B cell (primary cell): ENCODE results near the gene GFI1B. TPM values are rescaled to one million over a fixed set of nuclear protein-coding genes. Genes with fewer than 3 reads are reported as not detected.

Experiments used
- ATAC-seq: fragments of 200-7000 bp; cut with Tn5 transposase; one replicate; pipeline ENCODE4 v1.10.0; 2021; ENCODE audit warnings: low read depth, mild to moderate bottlenecking, moderate number of reproducible peaks, moderate library complexity
- CTCF ChIA-PET: fragments of 350-600 bp; sonication (Branson Sonifier 250); formaldehyde crosslinking; loops from one replicate; lab custom pipeline; 2021; ENCODE audit warnings: antibody characterized with exemption, inconsistent platforms; lab: Charles Lee
- POLR2A ChIA-PET: fragments of 350-600 bp; sonication (Branson Sonifier 250); formaldehyde crosslinking; loops from one replicate; lab custom pipeline; 2021; ENCODE audit warnings: antibody characterized with exemption; lab: Charles Lee
- DNase-seq: peaks from one replicate; pipeline ENCODE4 v3.0.0; 2013
- H2AFZ ChIP-seq: 2 replicates; pipeline ENCODE4 v1.6.1; 2012; ENCODE audit warnings: mild to moderate bottlenecking, low read depth, low read length; ENCODE audit not compliant: insufficient read depth, poor library complexity, severe bottlenecking
- H3K27ac ChIP-seq, 2 donors: 1 replicate in 1 of 2; 2 replicates in 1 of 2; pipeline ENCODE4 v1.5.1; 2012 to 2013; ENCODE audit warnings: low read length in 2 of 2, mild to moderate bottlenecking in 2 of 2, moderate library complexity in 1 of 2
- H3K27me3 ChIP-seq, 4 experiments: fragments of 200-600 bp in 1 of 4; sonication (generic) in 1 of 4; replicated peaks in 1 of 4; 1 replicate in 2 of 4; 2 replicates in 2 of 4; pipeline versions ENCODE4 v1.6.1 to v1.7.0; 2013 to 2016; ENCODE audit warnings: low read length in 3 of 4, mild to moderate bottlenecking in 2 of 4, mixed read lengths in 1 of 4, moderate library complexity in 1 of 4; ENCODE audit not compliant: insufficient read depth in 4 of 4, control insufficient read depth in 3 of 4; ENCODE audit errors: control extremely low read depth in 1 of 4
- H3K36me3 ChIP-seq, 2 experiments: replicated peaks in 1 of 2; 1 replicate in 1 of 2; 2 replicates in 1 of 2; pipeline versions ENCODE4 v1.6.1 to v1.7.1; 2013; ENCODE audit warnings: low read length in 1 of 2; ENCODE audit not compliant: insufficient read depth in 2 of 2, control insufficient read depth in 1 of 2; ENCODE audit errors: control extremely low read depth in 1 of 2, extremely low read depth in 1 of 2
- H3K4me1 ChIP-seq, 2 donors: fragments of 200-600 bp in 1 of 2; sonication (generic) in 1 of 2; 1 replicate in 1 of 2; 2 replicates in 1 of 2; pipeline versions ENCODE4 v1.5.1 to v1.6.1; 2013 to 2017; ENCODE audit warnings: low read length in 2 of 2; ENCODE audit not compliant: control insufficient read depth in 2 of 2, insufficient read depth in 2 of 2
- H3K4me2 ChIP-seq: replicated peaks from 2 replicates; pipeline ENCODE3; 2012; ENCODE audit warnings: mild to moderate bottlenecking, low read depth, low read length; ENCODE audit not compliant: poor library complexity, severe bottlenecking
- H3K4me3 ChIP-seq, 5 experiments: fragments of 200-600 bp in 1 of 5; sonication (generic) in 1 of 5; 1 replicate in 3 of 5; 2 replicates in 2 of 5; pipeline versions ENCODE4 v1.5.1 to v1.7.0; 2011 to 2016; ENCODE audit warnings: low read length in 4 of 5, mild to moderate bottlenecking in 4 of 5, low read depth in 2 of 5, control low read depth in 1 of 5, moderate library complexity in 1 of 5; ENCODE audit not compliant: insufficient read depth in 1 of 5; ENCODE audit errors: control extremely low read depth in 1 of 5, extremely low read depth in 1 of 5
- H3K79me2 ChIP-seq: fragments of 200-600 bp; sonication (generic); one replicate; pipeline ENCODE4 v1.6.0; 2016; ENCODE audit warnings: low read length; ENCODE audit not compliant: control insufficient read depth, insufficient read depth
- H3K9ac ChIP-seq: fragments of 200-600 bp; sonication (generic); 2 replicates; pipeline ENCODE4 v1.6.1; 2017; ENCODE audit warnings: mild to moderate bottlenecking, low read length, moderate library complexity
- H3K9me3 ChIP-seq, 3 donors: one replicate each; pipeline versions ENCODE4 v1.6.1 to v1.7.1; 2013; ENCODE audit warnings: low read length in 2 of 3; ENCODE audit not compliant: control insufficient read depth in 2 of 3, insufficient read depth in 1 of 3; ENCODE audit errors: control extremely low read depth in 1 of 3
- H4K20me1 ChIP-seq: 2 replicates; pipeline ENCODE4 v1.6.0; 2012; ENCODE audit warnings: mild to moderate bottlenecking, low read length; ENCODE audit not compliant: insufficient read depth, control insufficient read depth, poor library complexity, severe bottlenecking
- H3K27ac Mint-ChIP-seq: one replicate; pipeline ENCODE4 v1.8.0; 2021; ENCODE audit warnings: mixed read lengths
- H3K27me3 Mint-ChIP-seq: one replicate; pipeline ENCODE4 v1.8.0; 2021; ENCODE audit warnings: mixed read lengths
- H3K4me1 Mint-ChIP-seq: one replicate; pipeline ENCODE4 v1.8.0; 2021; ENCODE audit warnings: mixed read lengths
- H3K4me3 Mint-ChIP-seq: one replicate; pipeline ENCODE4 v1.8.0; 2021; ENCODE audit warnings: mixed read lengths
- H3K9me3 Mint-ChIP-seq: one replicate; pipeline ENCODE4 v1.8.0; 2022; ENCODE audit warnings: mixed read lengths; ENCODE audit not compliant: insufficient read depth
- CTCF ChIP-seq: fragments of 200-600 bp; IDR thresholded peaks from one replicate; pipeline ENCODE4 v1.8.0; 2022; ENCODE audit warnings: antibody characterized with exemption, mild to moderate bottlenecking
- EZH2 ChIP-seq: IDR thresholded peaks from 2 replicates; pipeline ENCODE4 v1.6.1; 2012; ENCODE audit warnings: borderline replicate concordance, low read depth, mild to moderate bottlenecking, moderate library complexity, low read length; ENCODE audit not compliant: insufficient read depth, poor library complexity, severe bottlenecking
- WGBS: methylation state at CpG from one replicate; pipeline ENCODE4 v1.1.5; 2013; ENCODE audit warnings: missing lambda C conversion rate; ENCODE audit not compliant: insufficient coverage; 5-methylcytosine and 5-hydroxymethylcytosine counted together
- intact Hi-C: fragments of 100-400 bp; cut with micrococcal nuclease; formaldehyde crosslinking; loops from one replicate; pipeline ENCODE4 v1.10.0; 2022
- polyA plus RNA-seq: library from polyadenylated mRNA; depleted of rRNA; stranded (reverse); fragments of >200 nt; gene quantifications from 2 replicates; pipeline ENCODE4 v1.2.3, GENCODE V29; 2012
- total RNA-seq, 2 donors: library from RNA; stranded (reverse); fragments of 120-200 nt in 1 of 2; gene quantifications; 1 replicate in 1 of 2; 2 replicates in 1 of 2; pipeline versions ENCODE4 v1.2.3 to v1.2.4, GENCODE V29; 2013 to 2022

The GFI1B gene
- total and polyA plus RNA-seq, 2 donors (not counting 1 experiment from before 2014, with no cell fraction given), result 0.09 TPM; not detected in 1

- Mint-ChIP-seq H3K4me1 (no peaks in the 10 kb centered on the region), H3K27ac (no peak overlapping the region), H3K9me3 (peaks cover 2% of the 10 kb centered on the region), H3K4me3 (no peak overlapping the region), H3K27me3 (peaks cover 50% of the 10 kb centered on the region)
- no peak overlapping the region for H3K4me3 ChIP-seq
- WGBS, result 16% methylated on average over 9 of the region's 13 CpGs
- DNase-seq (no peak), ATAC-seq (no peak)
- H3K4me2 ChIP-seq, result no peak overlapping the region
- intact Hi-C loops, result no loop called here
- H4K20me1 ChIP-seq, result no peaks in the 10 kb centered on the region
- ChIA-PET POLR2A (no interaction called here), CTCF (interaction anchor here (1.2 to 1.3 kb wide), 2 partner anchors 20 to 25 kb away, joined by 4 read pairs; no protein-coding TSS in a partner anchor)
- no peaks in the 10 kb centered on the region for H3K79me2 ChIP-seq
- H3K27ac ChIP-seq, result no peak overlapping the region
- H3K36me3 ChIP-seq, result no peaks in the 10 kb centered on the region
- H3K4me1 ChIP-seq, result no peaks in the 10 kb centered on the region
- H2AFZ ChIP-seq, result no peak overlapping the region
- no peaks in the 10 kb centered on the region for H3K9me3 ChIP-seq
- H3K9ac ChIP-seq, result no peak overlapping the region
- TF ChIP-seq CTCF (no peak), EZH2 (no peak)
- H3K27me3 ChIP-seq, result peaks cover 0 to 33% (median 8%) of the 10 kb centered on the region in 4 experiments
Measured at GRCh38 chr9:133002147-133003070, 23.9 kb downstream of the GFI1B start.

GRCh38 chr9:133003071-133003461 lies 24.6 kb downstream of the GFI1B start:
- ATAC-seq, result no peak
- Histone ChIP-seq H3K9ac (no peak overlapping the region), H2AFZ (no peak overlapping the region), H3K79me2 (no peaks in the 10 kb centered on the region), H3K4me2 (no peak overlapping the region), H3K36me3 (no peaks in the 10 kb centered on the region), H3K4me3 (no peak overlapping the region), H3K4me1 (no peaks in the 10 kb centered on the region), H3K27ac (no peak overlapping the region), H3K27me3 (peaks cover 0 to 38% (median 8%) of the 10 kb centered on the region in 4 experiments), H4K20me1 (no peaks in the 10 kb centered on the region), H3K9me3 (peaks cover 0 to 2% (median 0%) of the 10 kb centered on the region in 3 donors)
- ChIA-PET POLR2A (no interaction called here), CTCF (interaction anchor here (1.3 kb wide), 1 partner anchor 19 kb away, joined by 4 read pairs; no protein-coding TSS in a partner anchor)
- no peak overlapping the region for H3K27ac Mint-ChIP-seq
- H3K27me3 Mint-ChIP-seq, result peaks cover 48% of the 10 kb centered on the region
- no peaks in the 10 kb centered on the region for H3K4me1 Mint-ChIP-seq
- H3K9me3 Mint-ChIP-seq, result peaks cover 2% of the 10 kb centered on the region
- DNase-seq, result no peak
- TF ChIP-seq CTCF (no peak), EZH2 (no peak)
- 9% methylated on average over 13 of the region's 13 CpGs for WGBS
- H3K4me3 Mint-ChIP-seq, result no peak overlapping the region
- intact Hi-C loops, result no loop called here
